GM12891 (cell line): Measurements from ENCODE around the gene TIAM1.

Source experiments
- PAX5 ChIP-seq: IDR thresholded peaks from 2 replicates; pipeline ENCODE4 v1.6.1; 2011; ENCODE audit warnings: low read length, moderate library complexity, mild to moderate bottlenecking; ENCODE audit not compliant: insufficient read depth, severe bottlenecking
- POLR2A ChIP-seq: IDR thresholded peaks from 2 replicates; pipeline ENCODE4 v1.6.1; 2011; ENCODE audit warnings: low read depth, low read length, control low read depth
- POLR2AphosphoS5 ChIP-seq: IDR thresholded peaks from 2 replicates; pipeline ENCODE4 v1.6.1; 2011; ENCODE audit warnings: low read depth, low read length, control low read depth
- POU2F2 ChIP-seq: IDR thresholded peaks from 2 replicates; pipeline ENCODE4 v1.6.1; 2011; ENCODE audit warnings: low read depth, mild to moderate bottlenecking, control low read depth, low read length, moderate library complexity
- SPI1 ChIP-seq: IDR thresholded peaks from 2 replicates; pipeline ENCODE4 v1.6.1; 2011; ENCODE audit warnings: low read depth, low read length, control low read depth
- TAF1 ChIP-seq: IDR thresholded peaks from 2 replicates; pipeline ENCODE4 v1.6.1; 2011; ENCODE audit warnings: low read depth, low read length, control low read depth

- TF ChIP-seq POLR2A: no peak
- no peak for TF ChIP-seq SPI1
- no peak for TF ChIP-seq POLR2AphosphoS5
- no peak for TF ChIP-seq TAF1
- TF ChIP-seq POU2F2: no peak
- TF ChIP-seq PAX5: no peak
Measured at GRCh38 chr21:31158789-31159581, 185.1 kb downstream of the TIAM1 start.
